OCI-LY1 (cell line): Measurements from ENCODE around the gene ZSCAN2.

Source experiments
- CTCF ChIP-seq: fragments of 200-600 bp; sonication (generic), shearing (Covaris generic); IDR thresholded peaks from 2 replicates; pipeline ENCODE4 v1.5.1; 2017; ENCODE audit warnings: mild to moderate bottlenecking, antibody characterized with exemption, low read length, moderate library complexity, mixed read lengths
- EZH2 ChIP-seq: fragments of 200-600 bp; sonication (generic), shearing (Covaris generic); IDR thresholded peaks from 2 replicates; pipeline ENCODE4 v1.8.0; 2017; ENCODE audit warnings: borderline replicate concordance, mixed run types, mild to moderate bottlenecking, antibody characterized with exemption, low read length, moderate library complexity, mixed read lengths

DNA sequence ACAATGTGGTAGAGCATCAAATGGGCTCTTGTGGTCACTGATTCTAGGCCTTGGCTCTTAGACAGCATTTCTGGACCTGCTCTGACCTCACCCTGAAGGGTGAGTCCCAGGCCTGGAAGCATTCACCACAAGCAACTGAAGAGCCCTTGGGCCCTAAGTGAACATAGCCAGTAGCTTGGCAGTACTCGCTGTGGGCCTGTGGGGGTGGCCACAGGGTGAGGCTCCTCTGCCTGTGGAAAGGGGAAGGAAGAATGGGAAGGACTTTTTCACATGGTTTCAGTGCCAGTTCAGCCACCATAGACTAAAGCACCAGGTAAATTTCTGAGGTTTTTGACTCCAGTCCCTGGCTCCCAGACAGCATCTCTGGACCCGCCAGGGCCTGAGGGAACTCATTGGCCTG, 5.1 kb upstream of the ZSCAN2 start:
- no peak for TF ChIP-seq CTCF
- TF ChIP-seq EZH2, result no peak
